SK-N-SH treated with all-trans-retinoic acid at 6 μM for 48 hours (cell line): ENCODE data around the gene ZBTB38.

ENCODE experiments used
- ATAC-seq: fragments of 200-7000 bp; cut with Tn5 transposase; 3 replicates; pipeline ENCODE4 v1.9.1; 2020; ENCODE audit warnings: mild to moderate bottlenecking, moderate library complexity
- ARNTL ChIP-seq: fragments of 450-650 bp; formaldehyde crosslinking; IDR thresholded peaks from 2 replicates; pipeline ENCODE4 v1.5.0; 2020; ENCODE audit warnings: low read depth, mild to moderate bottlenecking, moderate library complexity, borderline replicate concordance
- BACH2 ChIP-seq: fragments of 250-450 bp; sonication (Bioruptor Pico); IDR thresholded peaks from 2 replicates; pipeline ENCODE4 v1.9.0; 2021; ENCODE audit warnings: mild to moderate bottlenecking, borderline replicate concordance
- CSDC2 ChIP-seq: fragments of 250-450 bp; sonication (Bioruptor Pico); IDR thresholded peaks from 2 replicates; pipeline ENCODE4 v1.5.0; 2020; ENCODE audit warnings: mild to moderate bottlenecking, moderate library complexity
- ESRRG ChIP-seq: fragments of 250-450 bp; sonication (Bioruptor Pico); IDR thresholded peaks from 2 replicates; pipeline ENCODE4 v1.6.1; 2021; ENCODE audit warnings: mild to moderate bottlenecking
- ISL1 ChIP-seq: fragments of 250-450 bp; sonication (Bioruptor Pico); IDR thresholded peaks from 2 replicates; pipeline ENCODE4 v2.1.2; 2022; ENCODE audit warnings: mild to moderate bottlenecking, moderate library complexity
- OSR1 ChIP-seq: fragments of 250-450 bp; sonication (Bioruptor Pico); IDR thresholded peaks from 2 replicates; pipeline ENCODE4 v1.8.0; 2022; ENCODE audit warnings: moderate library complexity, mild to moderate bottlenecking, inconsistent platforms
- PPARA ChIP-seq: fragments of 250-450 bp; sonication (Bioruptor Pico); IDR thresholded peaks from 2 replicates; pipeline ENCODE4 v1.5.0; 2020; ENCODE audit warnings: mild to moderate bottlenecking, borderline replicate concordance
- RARB ChIP-seq: fragments of 250-450 bp; sonication (Bioruptor Pico); IDR thresholded peaks from 2 replicates; pipeline ENCODE4 v1.8.0; 2021; ENCODE audit warnings: mild to moderate bottlenecking, moderate library complexity
- SNAI2 ChIP-seq: fragments of 250-450 bp; sonication (Bioruptor Pico); IDR thresholded peaks from 2 replicates; pipeline ENCODE4 v1.5.0; 2020; ENCODE audit warnings: mild to moderate bottlenecking, moderate library complexity
- TCF4 ChIP-seq: fragments of 250-450 bp; sonication (Bioruptor Pico); IDR thresholded peaks from 2 replicates; pipeline ENCODE4 v1.8.0; 2021; ENCODE audit warnings: mild to moderate bottlenecking, moderate library complexity, borderline replicate concordance
- TOX ChIP-seq: fragments of 250-450 bp; sonication (Bioruptor Pico); IDR thresholded peaks from 2 replicates; pipeline ENCODE4 v1.8.0; 2021; ENCODE audit warnings: mild to moderate bottlenecking, moderate library complexity, borderline replicate concordance
- ZC3H10 ChIP-seq: fragments of 250-450 bp; sonication (Bioruptor Pico); IDR thresholded peaks from 2 replicates; pipeline ENCODE4 v1.5.1; 2021; ENCODE audit warnings: mild to moderate bottlenecking, moderate library complexity
- ZFP3 ChIP-seq: fragments of 250-450 bp; sonication (Bioruptor Pico); IDR thresholded peaks from 2 replicates; pipeline ENCODE4 v1.5.0; 2020; ENCODE audit warnings: mild to moderate bottlenecking, moderate library complexity
- ZFP30 ChIP-seq: fragments of 450-650 bp; formaldehyde crosslinking; IDR thresholded peaks from 2 replicates; pipeline ENCODE4 v1.5.0; 2022; ENCODE audit warnings: mild to moderate bottlenecking, moderate library complexity
- ZNF565 ChIP-seq: fragments of 450-650 bp; formaldehyde crosslinking; conservative IDR thresholded peaks from 2 replicates; pipeline ENCODE4 v1.5.0; 2020; ENCODE audit warnings: low read depth, mild to moderate bottlenecking, moderate library complexity
- ZNF70 ChIP-seq: fragments of 450-650 bp; formaldehyde crosslinking; IDR thresholded peaks from 2 replicates; pipeline ENCODE4 v1.5.0; 2020; ENCODE audit warnings: mild to moderate bottlenecking, moderate library complexity
- TF ChIP-seq, protein P1 (sequence below): fragments of 250-450 bp; sonication (Bioruptor Pico); IDR thresholded peaks from 2 replicates; pipeline ENCODE4 v1.8.0; 2021; ENCODE audit warnings: low read depth, mild to moderate bottlenecking, moderate library complexity, borderline replicate concordance
- TF ChIP-seq, protein P2 (sequence below): fragments of 250-450 bp; sonication (Bioruptor Pico); IDR thresholded peaks from 2 replicates; pipeline ENCODE4 v1.5.1; 2021; ENCODE audit warnings: mild to moderate bottlenecking, moderate library complexity
- TF ChIP-seq, protein P3 (sequence below): fragments of 250-450 bp; sonication (Bioruptor Pico); IDR thresholded peaks from 2 replicates; pipeline ENCODE4 v1.5.0; 2020; ENCODE audit warnings: mild to moderate bottlenecking, moderate library complexity
- TF ChIP-seq, protein P4 (sequence below): fragments of 250-450 bp; sonication (Bioruptor Pico); IDR thresholded peaks from 2 replicates; pipeline ENCODE4 v1.8.0; 2020; ENCODE audit warnings: mild to moderate bottlenecking, moderate library complexity, borderline replicate concordance
- TF ChIP-seq, protein P5 (sequence below): fragments of 250-450 bp; sonication (Bioruptor Pico); IDR thresholded peaks from 2 replicates; pipeline ENCODE4 v1.5.1; 2020; ENCODE audit warnings: low read depth, mild to moderate bottlenecking, moderate library complexity

The ZBTB38 gene

DNA sequence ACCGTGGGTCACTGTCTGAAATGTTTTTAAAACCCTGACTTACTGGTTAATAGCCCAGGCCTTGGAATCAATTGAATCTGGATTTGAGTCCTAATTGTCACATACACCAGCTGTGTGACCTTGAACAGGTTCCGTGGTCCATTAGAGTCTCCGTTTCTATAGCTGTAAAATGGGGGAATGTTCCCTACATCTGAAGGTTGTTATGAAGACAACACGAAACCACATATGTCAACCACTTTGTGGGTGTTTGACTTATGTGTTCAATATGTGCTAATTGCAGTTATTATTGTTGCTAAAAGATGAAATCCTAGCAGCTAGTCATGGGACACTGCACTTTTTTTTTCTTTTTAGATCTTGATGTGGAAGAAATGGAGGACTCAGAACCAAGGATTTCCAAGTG, 35.3 kb downstream of the ZBTB38 start:
- ATAC-seq: no peak
- TF ChIP-seq, protein P1, sequence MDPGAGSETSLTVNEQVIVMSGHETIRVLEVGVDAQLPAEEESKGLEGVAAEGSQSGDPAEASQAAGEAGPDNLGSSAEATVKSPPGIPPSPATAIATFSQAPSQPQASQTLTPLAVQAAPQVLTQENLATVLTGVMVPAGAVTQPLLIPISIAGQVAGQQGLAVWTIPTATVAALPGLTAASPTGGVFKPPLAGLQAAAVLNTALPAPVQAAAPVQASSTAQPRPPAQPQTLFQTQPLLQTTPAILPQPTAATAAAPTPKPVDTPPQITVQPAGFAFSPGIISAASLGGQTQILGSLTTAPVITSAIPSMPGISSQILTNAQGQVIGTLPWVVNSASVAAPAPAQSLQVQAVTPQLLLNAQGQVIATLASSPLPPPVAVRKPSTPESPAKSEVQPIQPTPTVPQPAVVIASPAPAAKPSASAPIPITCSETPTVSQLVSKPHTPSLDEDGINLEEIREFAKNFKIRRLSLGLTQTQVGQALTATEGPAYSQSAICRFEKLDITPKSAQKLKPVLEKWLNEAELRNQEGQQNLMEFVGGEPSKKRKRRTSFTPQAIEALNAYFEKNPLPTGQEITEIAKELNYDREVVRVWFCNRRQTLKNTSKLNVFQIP: no peak
- TF ChIP-seq ZC3H10 (CRISPR knock-in tag) (no peak), SNAI2 (no peak), ZFP30 (CRISPR knock-in tag) (no peak), ZNF70 (CRISPR knock-in tag) (no peak), ARNTL (no peak), TCF4 (CRISPR knock-in tag) (no peak), OSR1 (CRISPR knock-in tag) (no peak), ISL1 (CRISPR knock-in tag) (no peak), ZFP3 (CRISPR knock-in tag) (no peak), BACH2 (CRISPR knock-in tag) (no peak), RARB (no peak), CSDC2 (no peak), TOX (CRISPR knock-in tag) (no peak), PPARA (no peak), ESRRG (CRISPR knock-in tag) (no peak)
- TF ChIP-seq, protein P2, sequence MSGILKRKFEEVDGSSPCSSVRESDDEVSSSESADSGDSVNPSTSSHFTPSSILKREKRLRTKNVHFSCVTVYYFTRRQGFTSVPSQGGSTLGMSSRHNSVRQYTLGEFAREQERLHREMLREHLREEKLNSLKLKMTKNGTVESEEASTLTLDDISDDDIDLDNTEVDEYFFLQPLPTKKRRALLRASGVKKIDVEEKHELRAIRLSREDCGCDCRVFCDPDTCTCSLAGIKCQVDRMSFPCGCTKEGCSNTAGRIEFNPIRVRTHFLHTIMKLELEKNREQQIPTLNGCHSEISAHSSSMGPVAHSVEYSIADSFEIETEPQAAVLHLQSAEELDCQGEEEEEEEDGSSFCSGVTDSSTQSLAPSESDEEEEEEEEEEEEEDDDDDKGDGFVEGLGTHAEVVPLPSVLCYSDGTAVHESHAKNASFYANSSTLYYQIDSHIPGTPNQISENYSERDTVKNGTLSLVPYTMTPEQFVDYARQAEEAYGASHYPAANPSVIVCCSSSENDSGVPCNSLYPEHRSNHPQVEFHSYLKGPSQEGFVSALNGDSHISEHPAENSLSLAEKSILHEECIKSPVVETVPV: no peak
- TF ChIP-seq, protein P3, sequence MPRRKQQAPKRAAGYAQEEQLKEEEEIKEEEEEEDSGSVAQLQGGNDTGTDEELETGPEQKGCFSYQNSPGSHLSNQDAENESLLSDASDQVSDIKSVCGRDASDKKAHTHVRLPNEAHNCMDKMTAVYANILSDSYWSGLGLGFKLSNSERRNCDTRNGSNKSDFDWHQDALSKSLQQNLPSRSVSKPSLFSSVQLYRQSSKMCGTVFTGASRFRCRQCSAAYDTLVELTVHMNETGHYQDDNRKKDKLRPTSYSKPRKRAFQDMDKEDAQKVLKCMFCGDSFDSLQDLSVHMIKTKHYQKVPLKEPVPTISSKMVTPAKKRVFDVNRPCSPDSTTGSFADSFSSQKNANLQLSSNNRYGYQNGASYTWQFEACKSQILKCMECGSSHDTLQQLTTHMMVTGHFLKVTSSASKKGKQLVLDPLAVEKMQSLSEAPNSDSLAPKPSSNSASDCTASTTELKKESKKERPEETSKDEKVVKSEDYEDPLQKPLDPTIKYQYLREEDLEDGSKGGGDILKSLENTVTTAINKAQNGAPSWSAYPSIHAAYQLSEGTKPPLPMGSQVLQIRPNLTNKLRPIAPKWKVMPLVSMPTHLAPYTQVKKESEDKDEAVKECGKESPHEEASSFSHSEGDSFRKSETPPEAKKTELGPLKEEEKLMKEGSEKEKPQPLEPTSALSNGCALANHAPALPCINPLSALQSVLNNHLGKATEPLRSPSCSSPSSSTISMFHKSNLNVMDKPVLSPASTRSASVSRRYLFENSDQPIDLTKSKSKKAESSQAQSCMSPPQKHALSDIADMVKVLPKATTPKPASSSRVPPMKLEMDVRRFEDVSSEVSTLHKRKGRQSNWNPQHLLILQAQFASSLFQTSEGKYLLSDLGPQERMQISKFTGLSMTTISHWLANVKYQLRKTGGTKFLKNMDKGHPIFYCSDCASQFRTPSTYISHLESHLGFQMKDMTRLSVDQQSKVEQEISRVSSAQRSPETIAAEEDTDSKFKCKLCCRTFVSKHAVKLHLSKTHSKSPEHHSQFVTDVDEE (CRISPR knock-in tag): no peak
- TF ChIP-seq, protein P4, sequence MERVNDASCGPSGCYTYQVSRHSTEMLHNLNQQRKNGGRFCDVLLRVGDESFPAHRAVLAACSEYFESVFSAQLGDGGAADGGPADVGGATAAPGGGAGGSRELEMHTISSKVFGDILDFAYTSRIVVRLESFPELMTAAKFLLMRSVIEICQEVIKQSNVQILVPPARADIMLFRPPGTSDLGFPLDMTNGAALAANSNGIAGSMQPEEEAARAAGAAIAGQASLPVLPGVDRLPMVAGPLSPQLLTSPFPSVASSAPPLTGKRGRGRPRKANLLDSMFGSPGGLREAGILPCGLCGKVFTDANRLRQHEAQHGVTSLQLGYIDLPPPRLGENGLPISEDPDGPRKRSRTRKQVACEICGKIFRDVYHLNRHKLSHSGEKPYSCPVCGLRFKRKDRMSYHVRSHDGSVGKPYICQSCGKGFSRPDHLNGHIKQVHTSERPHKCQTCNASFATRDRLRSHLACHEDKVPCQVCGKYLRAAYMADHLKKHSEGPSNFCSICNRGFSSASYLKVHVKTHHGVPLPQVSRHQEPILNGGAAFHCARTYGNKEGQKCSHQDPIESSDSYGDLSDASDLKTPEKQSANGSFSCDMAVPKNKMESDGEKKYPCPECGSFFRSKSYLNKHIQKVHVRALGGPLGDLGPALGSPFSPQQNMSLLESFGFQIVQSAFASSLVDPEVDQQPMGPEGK (CRISPR knock-in tag): no peak
- TF ChIP-seq, protein P5, sequence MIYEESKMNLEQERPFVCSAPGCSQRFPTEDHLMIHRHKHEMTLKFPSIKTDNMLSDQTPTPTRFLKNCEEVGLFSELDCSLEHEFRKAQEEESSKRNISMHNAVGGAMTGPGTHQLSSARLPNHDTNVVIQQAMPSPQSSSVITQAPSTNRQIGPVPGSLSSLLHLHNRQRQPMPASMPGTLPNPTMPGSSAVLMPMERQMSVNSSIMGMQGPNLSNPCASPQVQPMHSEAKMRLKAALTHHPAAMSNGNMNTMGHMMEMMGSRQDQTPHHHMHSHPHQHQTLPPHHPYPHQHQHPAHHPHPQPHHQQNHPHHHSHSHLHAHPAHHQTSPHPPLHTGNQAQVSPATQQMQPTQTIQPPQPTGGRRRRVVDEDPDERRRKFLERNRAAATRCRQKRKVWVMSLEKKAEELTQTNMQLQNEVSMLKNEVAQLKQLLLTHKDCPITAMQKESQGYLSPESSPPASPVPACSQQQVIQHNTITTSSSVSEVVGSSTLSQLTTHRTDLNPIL (CRISPR knock-in tag): no peak

DNA sequence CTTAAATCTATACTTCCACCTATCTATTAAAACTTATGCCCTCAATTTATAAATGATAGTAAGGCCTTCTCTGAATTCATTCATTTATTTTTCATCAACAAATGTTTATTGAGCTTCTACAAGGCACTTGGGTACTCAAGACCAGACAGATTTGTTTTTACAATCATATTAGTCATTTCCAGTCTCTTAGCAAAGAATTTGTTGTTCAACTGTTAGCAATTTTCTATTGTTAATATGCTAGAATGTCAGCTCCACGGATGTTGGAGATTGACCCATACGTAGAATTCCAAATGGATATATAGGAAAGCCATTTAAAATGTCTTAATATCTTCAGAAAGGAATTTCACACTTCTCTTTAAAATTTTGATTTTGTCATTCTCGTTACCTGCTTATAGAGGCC, 36.7 kb downstream of the ZBTB38 start:
- no peak for ATAC-seq
- no peak for TF ChIP-seq PPARA
- TF ChIP-seq ZNF565: no peak
- no peak for TF ChIP-seq ZC3H10 (CRISPR knock-in tag)
- TF ChIP-seq, protein P2: no peak
- TF ChIP-seq, protein P4 (CRISPR knock-in tag): no peak
- no peak for TF ChIP-seq ESRRG (CRISPR knock-in tag)
- TF ChIP-seq, protein P5 (CRISPR knock-in tag): no peak
- no peak for TF ChIP-seq TCF4 (CRISPR knock-in tag)
- TF ChIP-seq BACH2 (CRISPR knock-in tag): no peak
- TF ChIP-seq, all 23 proteins: peak for 0
